DND-41 (cell line): ENCODE data around the gene EYS.

Experiments
- ATAC-seq: fragments of 200-7000 bp; cut with Tn5 transposase; 3 replicates; pipeline ENCODE4 v1.9.1; 2021; ENCODE audit warnings: low read depth; ENCODE audit not compliant: insufficient read depth
- DNase-seq: peaks from one replicate; pipeline ENCODE4 v3.0.0-alpha.2; 2020
- H2AFZ ChIP-seq: 2 replicates; pipeline ENCODE4 v1.6.0; 2012; ENCODE audit warnings: low read depth, low read length
- H3K27ac ChIP-seq: 2 replicates; pipeline ENCODE4 v1.5.1; 2012; ENCODE audit warnings: low read length, inconsistent platforms
- H3K27me3 ChIP-seq: fragments of 200-600 bp; sonication (generic); 2 replicates; pipeline ENCODE4 v1.6.0; 2012; ENCODE audit warnings: low read length, mild to moderate bottlenecking, inconsistent platforms; ENCODE audit not compliant: insufficient read depth, poor library complexity
- H3K36me3 ChIP-seq: 2 replicates; pipeline ENCODE4 v1.5.1; 2012; ENCODE audit warnings: low read length, inconsistent platforms; ENCODE audit not compliant: insufficient read depth
- H3K4me1 ChIP-seq: 2 replicates; pipeline ENCODE4 v1.5.1; 2012; ENCODE audit warnings: mild to moderate bottlenecking, low read length; ENCODE audit not compliant: insufficient read depth
- H3K4me2 ChIP-seq: 2 replicates; pipeline ENCODE4 v1.6.0; 2012; ENCODE audit warnings: mild to moderate bottlenecking, moderate library complexity, low read length, inconsistent platforms; ENCODE audit not compliant: insufficient read depth
- H3K4me3 ChIP-seq, 2 experiments: fragments of 200-600 bp in 1 of 2; shearing (Covaris generic) in 1 of 2; 2 replicates each; pipeline ENCODE4 v1.5.1; 2012 to 2016; ENCODE audit warnings: inconsistent platforms in 2 of 2, low read length in 2 of 2, mild to moderate bottlenecking in 2 of 2, low read depth in 1 of 2, moderate library complexity in 1 of 2
- H3K79me2 ChIP-seq: 2 replicates; pipeline ENCODE4 v1.6.0; 2012; ENCODE audit warnings: low read length, inconsistent platforms; ENCODE audit not compliant: insufficient read depth
- H3K9ac ChIP-seq: 2 replicates; pipeline ENCODE4 v1.6.0; 2012; ENCODE audit warnings: low read depth, mild to moderate bottlenecking, inconsistent platforms, low read length, moderate library complexity
- H3K9me3 ChIP-seq: 2 replicates; pipeline ENCODE4 v1.5.1; 2012; ENCODE audit warnings: low read length, moderate library complexity, mild to moderate bottlenecking, inconsistent platforms; ENCODE audit not compliant: insufficient read depth, severe bottlenecking
- H4K20me1 ChIP-seq: 2 replicates; pipeline ENCODE4 v1.6.0; 2012; ENCODE audit warnings: low read length; ENCODE audit not compliant: insufficient read depth
- CTCF ChIP-seq: IDR thresholded peaks from 2 replicates; pipeline ENCODE4 v1.5.1; 2012; ENCODE audit warnings: borderline replicate concordance, low read length, moderate library complexity, mild to moderate bottlenecking; ENCODE audit not compliant: poor library complexity, severe bottlenecking; ENCODE audit errors: extremely low read depth
- EZH2 ChIP-seq: IDR thresholded peaks from 3 replicates; pipeline ENCODE4 v1.6.1; 2012; ENCODE audit warnings: borderline replicate concordance, low read depth, mild to moderate bottlenecking, moderate library complexity, low read length, inconsistent platforms; ENCODE audit not compliant: severe bottlenecking

The EYS gene

GRCh38 chr6:64777941-64778785, 928.9 kb downstream of the EYS start:
- Histone ChIP-seq H3K9me3 (no peaks in the 10 kb centered on the region), H3K36me3 (no peaks in the 10 kb centered on the region), H2AFZ (no peak overlapping the region), H4K20me1 (no peaks in the 10 kb centered on the region), H3K27ac (no peak overlapping the region), H3K27me3 (no peaks in the 10 kb centered on the region), H3K4me3 (no peak overlapping the region), H3K4me1 (no peaks in the 10 kb centered on the region), H3K4me2 (no peak overlapping the region), H3K79me2 (no peaks in the 10 kb centered on the region), H3K9ac (no peak overlapping the region)
- no peak for DNase-seq
- no peak for TF ChIP-seq EZH2
- TF ChIP-seq CTCF, result no peak
- ATAC-seq, result no peak

GRCh38 chr6:64776359-64776758, 930.7 kb downstream of the EYS start:
- DNase-seq (no peak), ATAC-seq (no peak)
- no peaks in the 10 kb centered on the region for H3K79me2 ChIP-seq
- no peaks in the 10 kb centered on the region for H3K36me3 ChIP-seq
- H3K4me2 ChIP-seq, result no peak overlapping the region
- H3K9me3 ChIP-seq, result no peaks in the 10 kb centered on the region
- H3K4me1 ChIP-seq, result no peaks in the 10 kb centered on the region
- no peaks in the 10 kb centered on the region for H3K27me3 ChIP-seq
- TF ChIP-seq CTCF (no peak), EZH2 (no peak)
- no peak overlapping the region for H3K4me3 ChIP-seq
- H3K27ac ChIP-seq, result no peak overlapping the region
- H3K9ac ChIP-seq, result no peak overlapping the region
- H2AFZ ChIP-seq, result no peak overlapping the region
- H4K20me1 ChIP-seq, result no peaks in the 10 kb centered on the region

GRCh38 chr6:64774881-64775280, 932.1 kb downstream of the EYS start:
- ATAC-seq, result no peak
- DNase-seq, result no peak
- TF ChIP-seq CTCF, result no peak
- no peak for TF ChIP-seq EZH2
- H3K27ac ChIP-seq, result no peak overlapping the region
- H3K4me3 ChIP-seq, result no peak overlapping the region
- H3K36me3 ChIP-seq, result no peaks in the 10 kb centered on the region
- H4K20me1 ChIP-seq, result no peaks in the 10 kb centered on the region
- H3K27me3 ChIP-seq, result no peaks in the 10 kb centered on the region
- no peaks in the 10 kb centered on the region for H3K79me2 ChIP-seq
- H3K9ac ChIP-seq, result no peak overlapping the region
- no peaks in the 10 kb centered on the region for H3K9me3 ChIP-seq
- H3K4me2 ChIP-seq, result no peak overlapping the region
- H2AFZ ChIP-seq, result no peak overlapping the region
- H3K4me1 ChIP-seq, result no peaks in the 10 kb centered on the region
